Measurements from ENCODE around the gene NFIX.

DNA sequence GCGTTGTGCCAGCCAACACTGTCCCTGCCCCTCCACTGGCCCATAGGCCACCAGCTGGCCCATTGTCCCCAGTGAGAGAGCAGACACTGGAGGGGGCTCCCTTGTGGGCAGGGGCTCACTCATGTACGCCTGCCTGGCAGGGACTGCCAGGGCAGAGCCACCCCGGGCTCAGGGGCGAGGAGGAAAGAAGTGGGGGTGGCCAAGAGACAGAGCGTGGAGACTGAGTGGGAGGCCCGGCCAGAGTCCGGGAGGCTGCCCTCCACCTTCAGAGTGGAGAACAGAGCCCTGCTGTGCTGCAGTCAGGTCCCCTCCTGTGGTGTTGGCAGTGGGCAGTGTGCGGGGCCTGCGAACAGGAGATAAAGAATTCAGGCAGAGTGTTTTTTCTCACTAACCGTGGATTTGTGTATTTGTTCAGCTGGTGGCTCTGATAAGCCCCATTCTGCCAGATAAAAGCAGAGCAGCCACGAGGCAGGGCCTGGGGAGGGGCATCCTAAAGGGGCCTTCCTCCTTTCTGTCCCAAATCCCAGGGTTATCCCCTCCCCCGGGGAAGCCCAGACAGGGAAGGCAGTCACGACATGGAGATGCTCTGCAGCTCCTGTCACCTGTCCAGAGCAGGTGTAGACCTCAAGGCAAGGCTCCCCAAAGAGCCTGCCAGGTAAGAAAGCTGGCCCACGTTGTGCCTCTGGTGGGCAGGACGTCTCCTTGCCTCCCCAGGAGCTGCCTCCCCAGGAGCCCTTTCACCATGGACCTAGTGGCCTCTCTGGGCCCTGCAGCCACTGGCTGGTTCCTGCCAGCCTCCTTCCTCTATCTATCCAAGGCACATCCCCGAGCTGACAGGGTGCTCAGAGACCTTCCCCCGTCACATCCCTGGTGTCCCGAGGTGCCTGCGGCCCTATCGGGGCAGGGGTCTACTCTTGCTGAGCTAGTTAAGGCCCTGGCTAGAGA, 74.4 kb downstream of the NFIX start:
- TF ChIP-seq POLR2A (IDR thresholded peaks at IDR 0.05; ENCODE audit: low read depth, low read length) = no peak
- TF ChIP-seq CTCF (IDR thresholded peaks at IDR 0.05; ENCODE audit: extremely low read depth in 1 of 2, insufficient read depth in 1 of 2, low read depth in 1 of 2, low read length in 2 of 2) = peak in 1 of 2 donors; percentile 12
- TF ChIP-seq JUN (IDR thresholded peaks at IDR 0.05; ENCODE audit: borderline replicate concordance, insufficient read depth, insufficient read length, low read depth) = no peak
- no peak for TF ChIP-seq EZH2 (IDR thresholded peaks at IDR 0.05; ENCODE audit: borderline replicate concordance, low read depth, low read length, severe bottlenecking)

Measured in endothelial cell of umbilical vein (primary cell).